HG03571 (cell line): Measurements from ENCODE around the gene NT5DC4.
A peak's percentile ranks its signal among the peaks of the same experiment; 100 is the strongest.

Experiments used
- ATAC-seq: cut with Tn5 transposase; IDR thresholded peaks from one replicate; pipeline ENCODE4 v1.9.1; 2021; ENCODE audit not compliant: unreplicated experiment

NT5DC4 gene

DNA sequence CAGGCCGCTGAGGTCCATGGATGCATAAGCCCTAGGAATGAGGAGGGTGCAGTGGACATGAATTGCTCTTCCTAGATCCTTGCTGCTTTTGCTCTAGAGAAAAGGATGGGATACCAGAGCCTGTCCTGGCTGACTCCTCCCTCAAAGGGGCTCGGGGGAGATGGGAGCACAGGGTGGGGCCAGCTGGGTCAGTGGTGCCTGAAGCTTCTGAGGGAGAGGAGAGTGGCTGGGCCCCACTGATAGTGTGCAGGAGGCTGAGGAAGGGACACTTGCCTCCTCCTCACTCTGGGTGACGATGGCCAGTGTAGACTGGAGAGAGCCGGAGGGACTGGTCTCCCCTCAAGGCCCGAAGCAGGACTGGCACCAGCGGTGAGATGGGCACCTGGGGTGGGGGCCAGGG lies at the start of gene NT5DC4:
TSS of gene NT5DC4 (plus strand) at position 236 of the 400 bp plus-strand sequence. CDS start at position 296, 60 bp downstream.
- ATAC-seq = no peak

DNA sequence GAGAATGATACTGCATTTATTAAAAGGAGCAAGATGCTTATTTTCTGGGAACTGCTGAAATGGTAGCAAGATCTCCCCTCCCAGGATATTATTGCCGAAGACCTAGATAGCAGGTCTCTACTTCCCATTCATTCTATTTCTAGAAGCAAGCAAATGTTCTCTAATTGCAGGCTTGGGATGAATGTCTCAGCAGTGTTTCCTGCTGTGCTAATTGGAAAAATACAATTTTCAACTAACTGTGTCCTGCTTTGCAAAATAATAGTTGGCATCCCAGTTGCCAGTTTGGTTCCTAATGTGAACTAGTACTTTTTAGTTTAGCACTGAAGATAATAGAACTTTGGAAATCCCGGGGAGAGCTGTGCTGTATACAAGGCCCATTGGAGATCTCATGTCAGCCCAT lies 49.0 kb upstream of the NT5DC4 start:
- no peak for ATAC-seq

DNA sequence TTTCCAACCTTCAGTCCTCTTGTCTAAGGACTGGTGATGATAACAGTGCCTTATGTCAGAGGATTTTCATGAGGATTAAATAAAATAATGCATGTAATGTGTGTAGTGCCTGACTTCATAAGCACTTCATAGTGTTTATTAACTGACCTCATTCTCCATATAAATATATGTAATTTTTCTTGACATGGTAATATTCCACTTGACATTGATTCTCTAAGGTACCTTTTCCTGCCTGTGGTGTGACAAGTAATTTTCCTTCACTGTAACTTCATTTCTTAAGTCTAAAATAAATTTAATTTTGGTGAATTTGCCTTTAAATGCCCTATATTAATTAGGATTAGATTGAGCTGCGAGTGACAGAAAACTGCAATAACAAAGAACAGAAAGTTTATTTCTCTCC lies 47.8 kb upstream of the NT5DC4 start:
- ATAC-seq = no peak

DNA sequence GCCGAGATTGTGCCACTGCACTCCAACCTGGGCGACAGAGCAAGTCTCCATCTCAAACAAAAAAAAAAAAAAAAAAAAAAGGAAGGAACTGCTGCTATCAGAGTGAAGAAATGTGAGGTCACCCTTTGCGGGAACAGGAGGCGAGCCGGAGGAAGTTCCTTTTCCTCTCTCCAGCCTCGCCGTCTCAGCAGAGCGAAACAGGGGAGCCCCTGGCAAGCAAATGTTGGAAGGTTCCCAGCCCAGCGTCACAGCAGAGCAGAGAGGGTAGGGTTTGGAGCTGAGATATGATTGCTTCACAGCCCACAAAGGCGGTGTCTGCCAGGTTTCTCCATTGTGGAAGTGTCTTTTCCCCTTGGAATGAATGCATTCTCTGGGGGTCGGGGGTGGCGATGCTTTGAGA lies 46.6 kb upstream of the NT5DC4 start:
- ATAC-seq = no peak

DNA sequence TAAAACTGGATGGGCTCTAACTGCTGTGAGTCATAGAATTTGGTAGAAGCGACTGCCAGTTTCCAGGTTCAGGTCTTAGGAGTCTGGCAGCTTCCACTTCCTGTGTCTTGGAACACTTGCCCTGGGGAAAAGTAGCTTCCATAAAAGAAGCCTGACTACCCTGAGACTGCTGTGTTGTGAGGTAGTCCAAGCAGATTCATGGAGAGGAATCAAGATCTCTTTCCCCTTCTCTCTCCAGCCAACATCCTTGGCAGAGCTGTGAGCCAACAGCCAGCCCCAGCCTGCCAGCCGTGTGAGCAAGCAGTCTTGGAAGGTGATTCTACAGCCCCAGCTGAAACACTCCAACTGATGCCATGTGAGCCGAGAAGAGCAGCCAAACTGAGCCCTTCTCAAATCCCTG lies 41.3 kb upstream of the NT5DC4 start:
- ATAC-seq = no peak

DNA sequence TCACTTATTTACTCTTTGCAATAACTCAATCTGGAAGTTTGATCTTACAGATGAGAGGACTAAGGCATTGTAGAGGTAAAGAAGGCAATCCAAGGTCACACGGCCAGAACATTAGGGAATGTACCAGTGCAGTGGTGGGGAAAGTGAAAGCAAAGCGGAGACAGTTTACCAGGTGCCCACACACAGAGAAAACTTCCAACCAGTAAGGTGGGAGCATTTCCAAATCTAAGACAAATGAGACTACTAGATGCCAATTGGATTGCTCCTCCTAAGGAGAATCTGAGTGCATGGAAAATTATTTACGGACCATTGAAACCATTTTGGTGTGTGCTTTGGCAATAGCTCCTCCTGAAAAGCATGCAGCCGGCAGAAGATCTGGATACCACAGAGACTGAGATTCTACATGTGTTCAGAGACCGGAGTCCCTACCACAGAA lies 40.1 kb upstream of the NT5DC4 start:
- ATAC-seq = no peak

DNA sequence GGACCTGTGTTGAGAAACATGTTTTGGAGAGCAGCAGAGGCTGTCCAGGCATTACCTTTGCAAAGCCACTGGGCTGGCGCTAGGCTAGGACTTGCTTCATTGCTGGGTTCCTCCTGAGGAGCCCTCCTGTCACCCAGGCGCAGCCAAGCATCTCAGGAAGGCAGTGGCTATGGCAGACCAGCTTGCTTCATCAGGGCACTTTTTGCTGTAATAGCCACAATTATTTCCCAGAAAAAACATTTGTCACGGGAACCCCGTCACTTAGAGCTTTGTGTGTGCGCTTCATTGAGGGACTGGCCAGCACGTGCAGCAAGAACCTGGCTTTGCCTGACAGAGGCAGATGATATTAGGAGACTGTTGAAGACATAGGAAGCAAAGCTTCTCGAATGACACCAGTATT lies 38.7 kb upstream of the NT5DC4 start:
- ATAC-seq = no peak

DNA sequence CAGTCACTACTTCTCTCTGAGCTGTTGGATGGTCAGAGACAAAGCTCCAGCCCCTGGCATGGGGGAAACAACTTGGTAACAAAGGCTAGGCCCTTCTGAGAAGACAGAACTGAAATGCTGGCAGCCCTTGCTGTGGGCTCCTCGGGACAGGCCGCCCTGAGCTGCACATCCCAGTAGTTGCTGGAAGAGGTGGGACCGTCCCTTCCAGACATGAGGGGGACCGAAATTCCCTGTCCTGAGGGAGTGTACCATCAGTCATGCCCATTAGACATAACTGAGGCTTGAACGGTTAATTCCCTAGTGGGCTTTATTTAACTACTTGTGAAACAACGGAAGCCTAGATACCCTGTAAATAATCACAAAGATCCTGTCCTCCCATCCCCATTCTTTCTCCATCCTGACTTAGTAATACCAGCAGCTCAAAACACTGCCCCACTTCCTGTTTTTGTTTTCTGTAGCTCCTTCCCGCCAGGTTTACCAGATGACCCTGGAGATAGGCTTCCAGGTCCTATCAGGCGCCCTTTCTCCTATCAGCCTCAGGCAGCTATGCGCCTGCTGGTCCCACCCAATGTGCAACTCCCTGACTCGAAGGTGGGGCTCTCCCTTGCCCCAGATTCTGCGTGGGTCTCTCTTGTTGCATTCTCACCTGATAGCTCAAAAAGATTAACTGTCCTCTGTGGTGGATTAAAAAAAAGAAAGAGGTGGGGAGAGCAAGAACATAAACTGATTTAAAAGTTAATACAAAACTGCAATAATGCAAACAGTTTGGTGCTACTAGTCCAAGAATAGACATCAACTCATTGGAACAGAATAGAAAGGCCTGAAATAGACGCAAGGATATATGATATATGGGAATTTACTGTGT lies 37.0 kb upstream of the NT5DC4 start:
- ATAC-seq = no peak

DNA sequence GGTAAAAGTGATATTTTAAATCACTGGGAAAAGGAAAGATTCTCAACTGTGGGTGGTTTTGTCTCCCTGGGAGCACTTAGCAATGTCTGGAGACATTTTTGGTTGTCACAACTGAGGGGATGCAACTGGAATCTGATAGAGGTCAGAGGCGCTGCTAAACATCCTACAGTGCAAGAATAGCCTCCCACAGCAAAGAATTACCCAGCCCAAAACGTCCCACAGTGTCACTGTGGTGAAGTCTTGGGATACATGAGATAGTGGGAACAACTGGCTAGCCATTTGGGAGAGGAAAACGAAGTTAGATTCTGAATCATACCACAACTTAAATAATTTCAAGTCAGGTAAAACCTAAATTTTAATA lies 36.4 kb upstream of the NT5DC4 start:
- ATAC-seq = no peak

DNA sequence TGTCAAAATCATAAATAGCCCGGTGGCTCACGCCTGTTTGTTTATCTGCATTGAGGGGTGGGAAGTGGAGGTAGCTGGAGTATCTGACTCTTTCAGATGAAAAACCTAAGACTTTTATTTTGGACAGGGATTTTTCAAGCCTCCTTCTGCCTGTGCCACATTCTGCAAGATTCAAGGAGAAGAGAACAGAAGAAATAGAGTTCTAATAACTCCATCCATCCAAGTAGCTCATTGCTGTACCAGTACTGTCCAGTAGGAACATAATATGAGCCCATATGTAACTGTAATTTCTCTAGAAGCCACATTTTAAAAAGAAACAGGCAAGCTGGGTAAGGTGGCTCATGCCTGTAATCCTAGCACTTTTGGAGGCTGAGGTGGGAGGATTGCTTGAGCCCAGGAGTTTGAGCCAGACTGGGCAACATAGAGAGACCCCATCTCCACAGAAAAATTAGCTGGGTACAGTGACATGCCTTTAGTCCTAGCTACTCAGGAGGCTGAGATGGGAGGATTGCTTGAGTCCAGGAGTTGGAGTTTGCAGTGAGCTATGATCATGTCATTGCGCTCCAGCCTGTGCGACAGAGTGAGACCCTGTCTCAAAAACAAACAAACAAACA lies 35.4 kb upstream of the NT5DC4 start:
- ATAC-seq = no peak

DNA sequence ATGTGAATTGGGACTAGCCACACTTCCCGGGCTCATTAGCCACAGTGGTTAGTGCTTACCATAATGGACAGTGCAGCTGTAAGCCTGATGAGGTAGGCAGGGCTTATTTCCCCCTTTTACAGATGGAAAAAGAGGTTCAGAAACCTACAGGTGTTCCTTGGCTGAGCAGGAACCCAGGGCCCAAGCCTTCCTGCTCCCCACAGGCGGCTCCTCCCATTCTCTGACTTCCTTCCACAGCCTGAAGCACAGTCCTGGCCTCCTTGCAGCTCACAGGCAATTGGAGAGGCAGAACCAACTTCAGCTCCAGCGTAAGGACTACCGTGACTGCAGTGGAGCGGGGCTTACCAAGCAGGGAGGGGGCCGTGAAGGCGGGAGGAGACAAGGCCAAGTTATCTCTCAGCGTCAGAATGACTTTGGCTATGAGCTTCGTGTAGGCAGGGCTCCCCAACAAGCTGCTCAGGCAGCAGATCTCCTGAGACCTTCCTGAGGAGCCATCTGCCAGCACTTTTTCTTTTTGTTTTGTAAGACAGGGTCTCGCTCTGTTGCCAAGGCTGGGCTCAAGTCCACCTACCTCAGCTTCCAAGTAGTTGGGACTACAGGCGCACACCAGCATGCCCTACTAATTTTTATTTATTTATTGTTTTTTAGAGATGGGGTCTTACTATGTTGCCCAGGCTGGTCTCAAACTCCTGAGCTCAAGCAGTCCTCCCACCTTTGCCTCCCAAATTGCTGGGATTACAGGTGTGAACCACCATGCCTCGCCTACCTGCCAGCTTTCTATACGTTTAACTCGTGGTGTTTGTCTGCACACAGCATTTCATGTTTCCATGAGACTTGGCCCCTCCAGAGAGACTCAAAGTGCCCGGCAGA lies 34.2 kb upstream of the NT5DC4 start:
- no peak for ATAC-seq

DNA sequence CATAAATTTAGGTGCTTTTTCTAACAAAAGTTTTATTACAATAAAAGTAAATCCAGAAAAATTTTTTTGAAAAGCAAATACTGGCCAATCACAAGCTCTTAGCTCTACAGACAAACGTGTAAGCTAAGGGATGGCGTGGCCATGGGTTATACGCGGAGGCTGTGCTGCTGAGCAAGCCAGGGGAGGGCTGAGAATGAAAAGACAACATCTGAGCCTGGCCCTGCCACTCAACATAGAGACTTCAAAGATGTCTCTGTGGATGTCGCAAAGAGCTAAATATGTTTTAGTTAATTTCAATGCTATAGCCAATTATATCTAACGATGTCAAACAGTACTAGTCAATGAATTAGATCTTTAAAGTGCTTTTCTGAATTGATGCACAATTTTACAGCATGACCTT lies 33.3 kb upstream of the NT5DC4 start:
- ATAC-seq = no peak

DNA sequence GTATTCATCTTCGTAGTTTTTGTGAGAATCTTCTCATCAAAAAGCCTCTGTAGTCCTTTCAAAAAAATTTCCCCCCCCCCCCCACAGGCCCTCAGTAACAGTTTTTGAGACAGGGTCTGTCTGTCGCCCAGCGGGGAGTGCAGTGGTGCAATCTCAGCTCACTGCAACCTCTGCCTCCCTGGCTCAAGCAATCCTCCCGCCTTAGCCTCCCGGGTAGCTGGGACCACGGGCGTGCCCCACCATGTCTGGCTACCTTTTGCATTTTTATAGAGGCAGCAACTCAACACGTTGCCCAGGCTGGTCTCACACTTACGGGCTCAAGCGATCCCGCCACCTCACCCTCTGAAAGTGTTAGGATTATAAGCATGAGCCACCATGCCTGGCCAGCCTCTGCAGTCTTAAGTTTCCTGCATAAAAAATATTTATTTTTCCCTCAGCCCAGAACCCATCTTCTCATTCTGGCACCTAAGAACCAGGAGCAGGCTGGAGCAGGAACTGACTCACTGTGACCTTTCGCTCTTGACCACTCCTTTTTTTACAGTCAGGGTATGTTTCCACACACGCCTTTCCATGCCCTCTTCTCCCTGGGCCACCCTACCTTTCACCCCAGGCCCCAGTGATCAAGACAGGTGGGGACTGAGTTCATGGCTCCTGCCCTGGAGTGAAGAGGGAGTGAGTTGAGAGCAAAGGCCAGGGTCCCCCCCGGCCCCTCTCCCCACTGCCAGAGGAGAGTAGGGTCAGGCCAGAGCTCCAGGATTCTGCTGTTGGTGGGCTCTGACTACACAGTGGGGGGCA lies 32.5 kb upstream of the NT5DC4 start:
- ATAC-seq = no peak

DNA sequence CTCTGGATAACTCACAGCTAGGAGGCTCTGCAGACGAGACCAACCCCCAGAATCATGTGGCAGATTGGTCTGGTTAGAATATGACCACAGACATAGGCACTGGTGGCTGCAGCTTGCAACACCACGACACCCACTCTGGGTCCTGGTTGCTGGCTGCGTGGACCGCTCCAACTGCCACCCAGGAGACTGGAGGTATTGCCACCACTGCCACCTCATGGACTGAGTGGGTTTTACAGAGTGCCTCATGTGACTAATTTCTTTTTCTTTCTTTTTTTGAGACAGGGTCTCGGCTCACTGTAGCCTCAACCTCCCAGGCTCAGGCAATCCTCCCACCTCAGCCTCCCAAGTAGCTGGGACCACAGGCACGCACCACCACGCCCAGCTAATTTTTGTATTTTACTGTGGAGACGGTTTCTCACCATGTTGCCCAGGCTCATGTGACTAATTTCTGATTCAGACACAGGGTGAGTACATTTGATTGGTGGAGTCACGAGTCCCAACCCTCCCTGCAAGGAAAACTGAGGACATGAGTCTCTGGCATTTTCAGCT lies 29.9 kb upstream of the NT5DC4 start:
- no peak for ATAC-seq

DNA sequence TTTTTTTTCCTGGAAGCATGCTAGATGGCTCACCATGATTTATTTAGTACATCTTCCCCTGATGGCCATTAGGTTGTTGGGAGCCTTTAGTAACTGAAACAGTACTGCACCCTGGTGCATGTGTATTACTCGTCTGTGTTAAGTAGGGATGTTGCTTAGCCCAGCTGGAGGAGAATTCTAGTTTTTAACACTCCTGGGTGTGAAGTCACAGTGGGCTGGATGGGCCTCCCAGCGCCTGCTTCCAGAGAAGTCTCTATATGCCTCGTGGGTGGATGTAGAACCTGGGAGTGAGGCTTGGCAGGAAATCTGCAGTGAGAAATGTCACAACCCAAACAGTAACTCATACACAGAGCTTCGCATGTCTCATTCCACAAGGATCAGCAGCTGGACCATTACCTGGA lies 28.9 kb upstream of the NT5DC4 start:
- no peak for ATAC-seq

DNA sequence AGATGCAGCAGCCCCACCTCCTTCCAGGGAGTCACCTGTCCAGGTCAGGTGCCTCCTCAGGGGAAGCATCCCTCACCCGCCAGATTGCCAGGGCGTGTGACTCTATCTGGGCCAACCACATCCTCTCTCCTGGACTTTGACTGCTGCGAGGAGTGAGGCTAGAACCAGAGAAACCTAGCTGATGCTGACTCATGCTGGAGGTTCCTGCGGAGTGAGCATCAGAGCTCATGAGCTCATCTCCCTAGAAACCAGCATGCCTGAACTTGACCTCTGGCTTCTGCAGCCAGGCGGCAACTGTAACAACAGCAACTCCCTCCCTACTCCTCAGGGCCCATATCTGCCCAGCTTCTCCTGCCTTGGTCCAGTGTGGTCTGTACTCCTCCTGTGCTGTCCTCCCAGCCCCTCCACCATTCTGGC lies 28.3 kb upstream of the NT5DC4 start:
- ATAC-seq = peak; percentile 83

DNA sequence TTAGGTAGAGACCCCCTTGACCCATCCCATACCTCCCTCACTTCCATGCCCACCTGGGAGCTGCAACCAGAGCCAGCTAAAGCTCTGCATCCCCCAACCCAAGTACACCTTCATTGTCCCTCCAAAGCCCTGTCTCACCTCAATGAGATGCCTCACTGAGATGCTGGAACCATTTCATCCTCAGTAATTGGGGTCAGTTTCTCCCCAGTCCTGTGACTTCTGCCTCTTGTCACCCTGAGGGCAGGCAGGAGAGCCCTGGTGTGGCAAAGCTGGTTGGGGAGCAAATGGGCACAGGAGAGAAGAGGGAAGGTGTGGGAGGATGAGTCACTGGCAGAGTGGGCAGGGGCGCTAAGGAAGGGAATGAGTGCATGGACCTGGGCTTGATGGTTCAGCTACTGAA lies 27.9 kb upstream of the NT5DC4 start:
- ATAC-seq = no peak

DNA sequence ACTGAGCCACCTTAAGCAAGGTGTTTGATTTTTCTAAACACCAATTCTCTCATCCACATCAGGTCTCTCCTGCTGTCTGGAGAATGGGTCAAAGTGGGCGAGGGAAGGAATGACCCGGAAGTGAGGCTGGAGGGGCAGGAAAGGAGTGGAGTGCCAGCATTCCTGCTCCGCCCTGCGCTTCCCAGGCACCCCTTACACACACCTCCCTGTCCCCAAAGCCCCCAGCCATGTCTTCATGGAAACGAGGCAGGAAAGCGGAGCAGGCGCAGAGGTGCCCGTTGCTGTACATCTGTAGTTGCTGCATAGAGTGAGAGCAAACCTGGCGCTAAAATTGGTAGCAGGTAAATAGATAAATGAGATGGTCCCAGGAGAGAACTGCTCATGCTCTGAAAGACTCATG lies 27.2 kb upstream of the NT5DC4 start:
- ATAC-seq = no peak

DNA sequence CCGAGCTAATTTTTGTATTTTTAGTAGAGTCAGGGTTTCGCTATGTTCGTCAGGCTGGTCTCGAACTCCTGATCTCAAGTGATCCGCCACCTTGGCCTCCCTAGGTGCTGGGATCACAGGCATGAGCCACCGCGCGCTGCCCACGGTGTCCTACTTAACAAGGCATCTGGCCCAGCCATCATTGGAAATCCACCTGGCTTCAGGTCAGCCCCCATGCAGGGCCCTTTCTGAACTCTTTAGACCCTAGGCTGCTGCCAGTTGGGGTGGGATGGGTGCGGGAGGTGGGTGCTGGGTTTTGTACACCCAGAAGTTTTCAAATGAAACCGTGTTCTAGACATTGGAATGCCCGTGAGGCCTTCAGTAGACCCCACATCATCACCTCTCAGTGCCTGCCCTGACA lies 26.6 kb upstream of the NT5DC4 start:
- ATAC-seq = no peak

DNA sequence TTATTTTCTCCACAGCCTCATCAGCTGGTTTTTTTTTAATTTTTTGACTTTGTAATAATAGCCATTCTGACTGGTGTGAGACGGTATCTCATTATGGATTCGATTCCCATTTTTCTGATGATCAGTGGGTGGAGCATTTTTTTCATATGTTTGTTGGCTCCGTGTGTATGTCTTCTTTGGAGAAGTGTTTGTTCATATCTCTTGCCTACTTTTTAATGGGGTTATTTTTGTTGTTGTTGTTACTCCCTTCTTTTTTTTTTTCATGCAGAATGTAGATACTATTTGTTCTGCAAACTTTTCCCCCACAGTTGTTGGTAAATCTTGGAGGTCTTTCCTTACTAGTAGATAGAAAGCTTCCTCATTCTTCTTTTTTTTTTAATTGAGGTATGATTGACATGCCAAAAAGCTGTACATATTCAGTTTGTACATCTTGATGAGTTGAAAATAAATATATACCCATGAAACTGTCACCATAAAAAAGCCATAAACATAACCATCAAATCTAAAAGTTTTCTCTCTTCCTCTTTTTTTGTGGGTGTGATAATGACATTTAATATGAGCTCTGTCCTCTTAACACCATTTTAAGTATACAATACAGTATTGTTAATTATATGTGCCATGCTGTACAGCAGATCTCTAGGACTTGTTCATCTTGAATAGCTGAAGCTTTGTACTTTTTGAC lies 21.8 kb upstream of the NT5DC4 start:
- ATAC-seq = no peak
